GM19240 (cell line): ENCODE data around the gene VEGFC.

ENCODE experiments used
- DNase-seq: peaks from one replicate; pipeline ENCODE4 v3.0.0; 2011; ENCODE audit warnings: low spot score; ENCODE audit not compliant: insufficient read length

Gene VEGFC

GRCh38 chr4:176762661-176763308, 29.9 kb downstream of the VEGFC start:
- no peak for DNase-seq

GRCh38 chr4:176761872-176762271, 30.9 kb downstream of the VEGFC start:
- no peak for DNase-seq

- no peak for DNase-seq
These were observed 32.3 kb downstream of the VEGFC start for GRCh38 chr4:176760471-176760870.

GRCh38 chr4:176758731-176759130, 34.0 kb downstream of the VEGFC start:
- DNase-seq = no peak

- DNase-seq = no peak
These were observed 34.4 kb downstream of the VEGFC start for GRCh38 chr4:176758323-176758722.

- DNase-seq = no peak
These were observed 37.1 kb downstream of the VEGFC start for GRCh38 chr4:176755613-176756012.

GRCh38 chr4:176755001-176755400, 37.7 kb downstream of the VEGFC start:
- DNase-seq = no peak

GRCh38 chr4:176753049-176753448, 39.7 kb downstream of the VEGFC start:
- no peak for DNase-seq

- DNase-seq = no peak
These were observed 40.5 kb downstream of the VEGFC start for GRCh38 chr4:176752191-176752749.

GRCh38 chr4:176751061-176751460, 41.7 kb downstream of the VEGFC start:
- no peak for DNase-seq

GRCh38 chr4:176746846-176747245, 45.9 kb downstream of the VEGFC start:
- DNase-seq = no peak

- no peak for DNase-seq
These were observed 46.8 kb downstream of the VEGFC start for GRCh38 chr4:176745902-176746301.

- DNase-seq = no peak
These were observed 48.6 kb downstream of the VEGFC start for GRCh38 chr4:176744091-176744490.

- DNase-seq = no peak
These were observed 50.5 kb downstream of the VEGFC start for GRCh38 chr4:176742211-176742610.

- DNase-seq = no peak
These were observed 51.5 kb downstream of the VEGFC start for GRCh38 chr4:176741253-176741652.

- no peak for DNase-seq
These were observed 57.4 kb downstream of the VEGFC start for GRCh38 chr4:176735300-176735699.

- no peak for DNase-seq
These were observed 58.3 kb downstream of the VEGFC start for GRCh38 chr4:176734461-176734860.

- no peak for DNase-seq
These were observed 63.2 kb downstream of the VEGFC start for GRCh38 chr4:176729489-176729888.

GRCh38 chr4:176726803-176727202, 65.9 kb downstream of the VEGFC start:
- DNase-seq = no peak

- no peak for DNase-seq
These were observed 71.3 kb downstream of the VEGFC start for GRCh38 chr4:176721459-176721858.

- no peak for DNase-seq
These were observed 73.8 kb downstream of the VEGFC start for GRCh38 chr4:176718881-176719280.

GRCh38 chr4:176717237-176717636, 75.5 kb downstream of the VEGFC start:
- DNase-seq = no peak

GRCh38 chr4:176709417-176709816, 83.3 kb downstream of the VEGFC start:
- DNase-seq = no peak
